GM23338 (cell line): ENCODE data around the gene PDE4B. TPM values are rescaled to one million over a fixed set of nuclear protein-coding genes. Genes with fewer than 3 reads are reported as not detected.

Source experiments
- ATAC-seq: fragments of 200-7000 bp; cut with Tn5 transposase; 3 replicates; pipeline ENCODE4 v1.9.1; 2020
- DNase-seq: peaks from one replicate; pipeline ENCODE4 v3.0.0-alpha.2; 2015; ENCODE audit warnings: low spot score
- H2AFZ ChIP-seq: fragments of 200-600 bp; sonication (generic); 2 replicates; pipeline ENCODE4 v1.8.0; 2016; ENCODE audit warnings: antibody characterized with exemption, mild to moderate bottlenecking, moderate library complexity
- H3F3A ChIP-seq: fragments of 200-600 bp; sonication (generic); replicated peaks from 2 replicates; pipeline ENCODE4 v1.8.0; 2017; ENCODE audit warnings: antibody characterized with exemption, mixed run types, low read depth
- H3K27ac ChIP-seq: fragments of 200-600 bp; sonication (generic); 2 replicates; pipeline ENCODE4 v1.6.1; 2016; ENCODE audit warnings: low read depth
- H3K27me3 ChIP-seq: fragments of 200-600 bp; sonication (generic); 2 replicates; pipeline ENCODE4 v1.8.0; 2016; ENCODE audit warnings: mild to moderate bottlenecking, mixed run types, moderate library complexity; ENCODE audit not compliant: insufficient read depth
- H3K36me3 ChIP-seq: fragments of 200-600 bp; sonication (generic); 2 replicates; pipeline ENCODE4 v1.8.0; 2016; ENCODE audit warnings: mild to moderate bottlenecking; ENCODE audit not compliant: insufficient read depth
- H3K4me1 ChIP-seq: fragments of 200-600 bp; sonication (generic); 2 replicates; pipeline ENCODE4 v1.8.0; 2016; ENCODE audit warnings: mild to moderate bottlenecking, moderate library complexity; ENCODE audit not compliant: insufficient read depth
- H3K4me2 ChIP-seq: fragments of 200-600 bp; sonication (generic); 2 replicates; pipeline ENCODE4 v1.7.1; 2017; ENCODE audit warnings: mixed run types
- H3K4me3 ChIP-seq: fragments of 200-600 bp; sonication (generic); 2 replicates; pipeline ENCODE4 v1.6.1; 2016; ENCODE audit warnings: mixed run types
- H3K79me2 ChIP-seq: fragments of 200-600 bp; sonication (generic); replicated peaks from 2 replicates; pipeline ENCODE4 v1.8.0; 2017; ENCODE audit warnings: mild to moderate bottlenecking; ENCODE audit not compliant: insufficient read depth
- H3K9me2 ChIP-seq: fragments of 200-600 bp; sonication (generic); 2 replicates; pipeline ENCODE4 v1.8.0; 2017; ENCODE audit not compliant: insufficient read depth
- H4K20me1 ChIP-seq: fragments of 200-600 bp; sonication (generic); replicated peaks from 2 replicates; pipeline ENCODE4 v1.8.0; 2017; ENCODE audit warnings: mild to moderate bottlenecking; ENCODE audit not compliant: insufficient read depth
- H3K27ac Mint-ChIP-seq: 2 replicates; pipeline ENCODE4 v1.8.0; 2020; ENCODE audit warnings: inconsistent platforms, mild to moderate bottlenecking, moderate library complexity, mixed read lengths
- H3K27me3 Mint-ChIP-seq: 3 replicates; pipeline ENCODE4 v1.8.0; 2022; ENCODE audit warnings: low read depth, mild to moderate bottlenecking, moderate library complexity, mixed read lengths, inconsistent platforms; ENCODE audit not compliant: insufficient read depth, poor library complexity
- H3K36me3 Mint-ChIP-seq: 3 replicates; pipeline ENCODE4 v1.8.0; 2021; ENCODE audit warnings: low read depth, mild to moderate bottlenecking, inconsistent platforms, moderate library complexity, mixed read lengths
- H3K4me1 Mint-ChIP-seq: 3 replicates; pipeline ENCODE4 v1.8.0; 2020; ENCODE audit warnings: mild to moderate bottlenecking, inconsistent platforms, mixed read lengths
- H3K4me3 Mint-ChIP-seq: 3 replicates; pipeline ENCODE4 v1.8.0; 2021; ENCODE audit warnings: moderate library complexity, mild to moderate bottlenecking, inconsistent platforms, mixed read lengths
- H3K9me3 Mint-ChIP-seq: 3 replicates; pipeline ENCODE4 v1.8.0; 2020; ENCODE audit warnings: moderate library complexity, mild to moderate bottlenecking, inconsistent platforms, mixed read lengths
- EZH2 ChIP-seq: fragments of 200-600 bp; sonication (generic); IDR thresholded peaks from one replicate; pipeline ENCODE4 v1.8.0; 2017; ENCODE audit warnings: antibody characterized with exemption, mild to moderate bottlenecking, low read depth; ENCODE audit not compliant: unreplicated experiment
- NANOG ChIP-seq: IDR thresholded peaks from 2 replicates; pipeline ENCODE4 v1.6.1; 2016; ENCODE audit warnings: antibody characterized with exemption, borderline replicate concordance
- POLR2AphosphoS5 ChIP-seq: IDR thresholded peaks from 2 replicates; pipeline ENCODE4 v1.6.1; 2016; ENCODE audit warnings: antibody characterized with exemption, low read depth
- STAT1 ChIP-seq: IDR thresholded peaks from one replicate; pipeline ENCODE4 v1.6.1; 2016; ENCODE audit warnings: antibody characterized with exemption; ENCODE audit not compliant: unreplicated experiment
- ZNF114 ChIP-seq: fragments of 250-450 bp; sonication (Bioruptor Pico); IDR thresholded peaks from 2 replicates; pipeline ENCODE4 v1.5.0; 2020; ENCODE audit warnings: mild to moderate bottlenecking, moderate library complexity
- ZNF331 ChIP-seq: fragments of 250-450 bp; sonication (Bioruptor Pico); IDR thresholded peaks from 2 replicates; pipeline ENCODE4 v1.5.0; 2020; ENCODE audit warnings: low read depth, mild to moderate bottlenecking, moderate library complexity
- polyA plus RNA-seq: library from polyadenylated mRNA; unstranded; fragments of >200 nt; fragmentation: Nextera tagmentation; extraction: Ambion mirVana; gene quantifications from 2 replicates; pipeline ENCODE4 v1.2.1, GENCODE V29; 2016
- total RNA-seq: library from RNA; depleted of rRNA; stranded (reverse); fragments of >200 nt; shearing (Covaris generic); gene quantifications from 2 replicates; pipeline ENCODE4 v1.2.3, GENCODE V29; 2014
- TF ChIP-seq, protein P1 (sequence below): IDR thresholded peaks from one replicate; pipeline ENCODE4 v1.6.1; 2018; ENCODE audit warnings: antibody characterized with exemption; ENCODE audit not compliant: unreplicated experiment
- TF ChIP-seq, protein P2 (sequence below): IDR thresholded peaks from 2 replicates; pipeline ENCODE4 v1.6.1; 2016; ENCODE audit warnings: antibody characterized with exemption
- TF ChIP-seq, protein P3 (sequence below): fragments of 250-450 bp; sonication (Bioruptor Pico); IDR thresholded peaks from 2 replicates; pipeline ENCODE4 v1.5.0; 2020; ENCODE audit warnings: mild to moderate bottlenecking, moderate library complexity

PDE4B gene
- total and polyA plus RNA-seq, 2 experiments from 2014 or later: 14.0 to 25.6 TPM

DNA sequence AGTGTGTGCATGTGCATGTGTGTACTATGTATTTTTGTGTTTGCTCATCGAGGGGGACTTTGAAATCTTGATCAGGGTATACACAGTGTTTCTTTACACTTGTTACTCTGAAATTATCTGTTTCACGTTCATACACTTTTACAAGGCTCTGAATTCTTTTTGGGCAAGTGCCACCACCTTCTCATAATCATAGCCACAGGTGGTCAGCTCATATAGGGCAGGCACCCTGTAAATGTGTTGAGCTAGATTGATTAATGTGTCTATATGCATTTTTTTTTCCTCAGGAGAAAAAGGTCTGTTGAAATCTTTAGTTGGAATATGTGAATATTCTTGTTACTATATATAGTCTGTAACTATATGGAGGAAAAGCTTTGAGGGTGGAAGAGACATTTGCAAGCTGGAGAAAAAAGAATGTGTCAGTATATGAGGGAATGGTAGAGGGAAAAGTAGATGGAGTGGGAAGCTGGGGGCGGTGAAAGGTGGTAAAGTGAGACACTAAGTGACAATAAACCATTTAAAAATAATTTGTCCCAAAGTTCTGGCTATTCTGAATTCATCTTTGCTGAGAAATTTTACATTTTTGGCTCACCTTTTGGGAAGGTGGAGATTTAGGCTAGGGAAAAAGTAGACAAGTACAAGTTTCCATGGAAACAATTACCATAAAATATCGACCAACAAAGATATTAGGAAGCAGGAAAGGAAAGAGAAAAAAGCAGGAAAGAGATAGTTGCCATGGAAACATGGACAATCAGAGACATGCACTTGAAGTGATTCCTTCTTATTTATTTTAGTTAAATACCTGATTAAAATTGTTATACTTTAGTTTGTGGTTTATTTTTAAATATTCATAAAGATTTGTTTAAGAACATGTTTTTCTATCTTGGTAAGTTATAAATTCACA lies 277.5 kb downstream of the PDE4B start:
- no peaks in the 10 kb centered on the region for H3K27me3 Mint-ChIP-seq
- Histone ChIP-seq H2AFZ (no peak overlapping the region), H3K36me3 (no peaks in the 10 kb centered on the region), H3K27me3 (no peaks in the 10 kb centered on the region), H3K4me3 (no peak overlapping the region), H3F3A (no peaks in the 10 kb centered on the region), H3K4me2 (no peak overlapping the region), H3K4me1 (peaks cover 10% of the 10 kb centered on the region; the same call in 1 of the 2 replicates), H4K20me1 (no peaks in the 10 kb centered on the region), H3K9me2 (no peaks in the 10 kb centered on the region), H3K79me2 (no peaks in the 10 kb centered on the region), H3K27ac (no peak overlapping the region)
- DNase-seq (no peak), ATAC-seq (no peak)
- no peak overlapping the region for H3K27ac Mint-ChIP-seq
- H3K4me3 Mint-ChIP-seq: no peak overlapping the region
- H3K36me3 Mint-ChIP-seq: no peaks in the 10 kb centered on the region
- no peaks in the 10 kb centered on the region for H3K9me3 Mint-ChIP-seq
- peaks cover 10% of the 10 kb centered on the region for H3K4me1 Mint-ChIP-seq
- TF ChIP-seq NANOG (no peak), EZH2 (no peak), ZNF331 (no peak), STAT1 (no peak), ZNF114 (CRISPR knock-in tag) (no peak), POLR2AphosphoS5 (no peak)
- TF ChIP-seq, protein P1, sequence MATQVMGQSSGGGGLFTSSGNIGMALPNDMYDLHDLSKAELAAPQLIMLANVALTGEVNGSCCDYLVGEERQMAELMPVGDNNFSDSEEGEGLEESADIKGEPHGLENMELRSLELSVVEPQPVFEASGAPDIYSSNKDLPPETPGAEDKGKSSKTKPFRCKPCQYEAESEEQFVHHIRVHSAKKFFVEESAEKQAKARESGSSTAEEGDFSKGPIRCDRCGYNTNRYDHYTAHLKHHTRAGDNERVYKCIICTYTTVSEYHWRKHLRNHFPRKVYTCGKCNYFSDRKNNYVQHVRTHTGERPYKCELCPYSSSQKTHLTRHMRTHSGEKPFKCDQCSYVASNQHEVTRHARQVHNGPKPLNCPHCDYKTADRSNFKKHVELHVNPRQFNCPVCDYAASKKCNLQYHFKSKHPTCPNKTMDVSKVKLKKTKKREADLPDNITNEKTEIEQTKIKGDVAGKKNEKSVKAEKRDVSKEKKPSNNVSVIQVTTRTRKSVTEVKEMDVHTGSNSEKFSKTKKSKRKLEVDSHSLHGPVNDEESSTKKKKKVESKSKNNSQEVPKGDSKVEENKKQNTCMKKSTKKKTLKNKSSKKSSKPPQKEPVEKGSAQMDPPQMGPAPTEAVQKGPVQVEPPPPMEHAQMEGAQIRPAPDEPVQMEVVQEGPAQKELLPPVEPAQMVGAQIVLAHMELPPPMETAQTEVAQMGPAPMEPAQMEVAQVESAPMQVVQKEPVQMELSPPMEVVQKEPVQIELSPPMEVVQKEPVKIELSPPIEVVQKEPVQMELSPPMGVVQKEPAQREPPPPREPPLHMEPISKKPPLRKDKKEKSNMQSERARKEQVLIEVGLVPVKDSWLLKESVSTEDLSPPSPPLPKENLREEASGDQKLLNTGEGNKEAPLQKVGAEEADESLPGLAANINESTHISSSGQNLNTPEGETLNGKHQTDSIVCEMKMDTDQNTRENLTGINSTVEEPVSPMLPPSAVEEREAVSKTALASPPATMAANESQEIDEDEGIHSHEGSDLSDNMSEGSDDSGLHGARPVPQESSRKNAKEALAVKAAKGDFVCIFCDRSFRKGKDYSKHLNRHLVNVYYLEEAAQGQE: no peak
- TF ChIP-seq, protein P2, sequence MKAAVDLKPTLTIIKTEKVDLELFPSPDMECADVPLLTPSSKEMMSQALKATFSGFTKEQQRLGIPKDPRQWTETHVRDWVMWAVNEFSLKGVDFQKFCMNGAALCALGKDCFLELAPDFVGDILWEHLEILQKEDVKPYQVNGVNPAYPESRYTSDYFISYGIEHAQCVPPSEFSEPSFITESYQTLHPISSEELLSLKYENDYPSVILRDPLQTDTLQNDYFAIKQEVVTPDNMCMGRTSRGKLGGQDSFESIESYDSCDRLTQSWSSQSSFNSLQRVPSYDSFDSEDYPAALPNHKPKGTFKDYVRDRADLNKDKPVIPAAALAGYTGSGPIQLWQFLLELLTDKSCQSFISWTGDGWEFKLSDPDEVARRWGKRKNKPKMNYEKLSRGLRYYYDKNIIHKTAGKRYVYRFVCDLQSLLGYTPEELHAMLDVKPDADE: no peak
- TF ChIP-seq, protein P3, sequence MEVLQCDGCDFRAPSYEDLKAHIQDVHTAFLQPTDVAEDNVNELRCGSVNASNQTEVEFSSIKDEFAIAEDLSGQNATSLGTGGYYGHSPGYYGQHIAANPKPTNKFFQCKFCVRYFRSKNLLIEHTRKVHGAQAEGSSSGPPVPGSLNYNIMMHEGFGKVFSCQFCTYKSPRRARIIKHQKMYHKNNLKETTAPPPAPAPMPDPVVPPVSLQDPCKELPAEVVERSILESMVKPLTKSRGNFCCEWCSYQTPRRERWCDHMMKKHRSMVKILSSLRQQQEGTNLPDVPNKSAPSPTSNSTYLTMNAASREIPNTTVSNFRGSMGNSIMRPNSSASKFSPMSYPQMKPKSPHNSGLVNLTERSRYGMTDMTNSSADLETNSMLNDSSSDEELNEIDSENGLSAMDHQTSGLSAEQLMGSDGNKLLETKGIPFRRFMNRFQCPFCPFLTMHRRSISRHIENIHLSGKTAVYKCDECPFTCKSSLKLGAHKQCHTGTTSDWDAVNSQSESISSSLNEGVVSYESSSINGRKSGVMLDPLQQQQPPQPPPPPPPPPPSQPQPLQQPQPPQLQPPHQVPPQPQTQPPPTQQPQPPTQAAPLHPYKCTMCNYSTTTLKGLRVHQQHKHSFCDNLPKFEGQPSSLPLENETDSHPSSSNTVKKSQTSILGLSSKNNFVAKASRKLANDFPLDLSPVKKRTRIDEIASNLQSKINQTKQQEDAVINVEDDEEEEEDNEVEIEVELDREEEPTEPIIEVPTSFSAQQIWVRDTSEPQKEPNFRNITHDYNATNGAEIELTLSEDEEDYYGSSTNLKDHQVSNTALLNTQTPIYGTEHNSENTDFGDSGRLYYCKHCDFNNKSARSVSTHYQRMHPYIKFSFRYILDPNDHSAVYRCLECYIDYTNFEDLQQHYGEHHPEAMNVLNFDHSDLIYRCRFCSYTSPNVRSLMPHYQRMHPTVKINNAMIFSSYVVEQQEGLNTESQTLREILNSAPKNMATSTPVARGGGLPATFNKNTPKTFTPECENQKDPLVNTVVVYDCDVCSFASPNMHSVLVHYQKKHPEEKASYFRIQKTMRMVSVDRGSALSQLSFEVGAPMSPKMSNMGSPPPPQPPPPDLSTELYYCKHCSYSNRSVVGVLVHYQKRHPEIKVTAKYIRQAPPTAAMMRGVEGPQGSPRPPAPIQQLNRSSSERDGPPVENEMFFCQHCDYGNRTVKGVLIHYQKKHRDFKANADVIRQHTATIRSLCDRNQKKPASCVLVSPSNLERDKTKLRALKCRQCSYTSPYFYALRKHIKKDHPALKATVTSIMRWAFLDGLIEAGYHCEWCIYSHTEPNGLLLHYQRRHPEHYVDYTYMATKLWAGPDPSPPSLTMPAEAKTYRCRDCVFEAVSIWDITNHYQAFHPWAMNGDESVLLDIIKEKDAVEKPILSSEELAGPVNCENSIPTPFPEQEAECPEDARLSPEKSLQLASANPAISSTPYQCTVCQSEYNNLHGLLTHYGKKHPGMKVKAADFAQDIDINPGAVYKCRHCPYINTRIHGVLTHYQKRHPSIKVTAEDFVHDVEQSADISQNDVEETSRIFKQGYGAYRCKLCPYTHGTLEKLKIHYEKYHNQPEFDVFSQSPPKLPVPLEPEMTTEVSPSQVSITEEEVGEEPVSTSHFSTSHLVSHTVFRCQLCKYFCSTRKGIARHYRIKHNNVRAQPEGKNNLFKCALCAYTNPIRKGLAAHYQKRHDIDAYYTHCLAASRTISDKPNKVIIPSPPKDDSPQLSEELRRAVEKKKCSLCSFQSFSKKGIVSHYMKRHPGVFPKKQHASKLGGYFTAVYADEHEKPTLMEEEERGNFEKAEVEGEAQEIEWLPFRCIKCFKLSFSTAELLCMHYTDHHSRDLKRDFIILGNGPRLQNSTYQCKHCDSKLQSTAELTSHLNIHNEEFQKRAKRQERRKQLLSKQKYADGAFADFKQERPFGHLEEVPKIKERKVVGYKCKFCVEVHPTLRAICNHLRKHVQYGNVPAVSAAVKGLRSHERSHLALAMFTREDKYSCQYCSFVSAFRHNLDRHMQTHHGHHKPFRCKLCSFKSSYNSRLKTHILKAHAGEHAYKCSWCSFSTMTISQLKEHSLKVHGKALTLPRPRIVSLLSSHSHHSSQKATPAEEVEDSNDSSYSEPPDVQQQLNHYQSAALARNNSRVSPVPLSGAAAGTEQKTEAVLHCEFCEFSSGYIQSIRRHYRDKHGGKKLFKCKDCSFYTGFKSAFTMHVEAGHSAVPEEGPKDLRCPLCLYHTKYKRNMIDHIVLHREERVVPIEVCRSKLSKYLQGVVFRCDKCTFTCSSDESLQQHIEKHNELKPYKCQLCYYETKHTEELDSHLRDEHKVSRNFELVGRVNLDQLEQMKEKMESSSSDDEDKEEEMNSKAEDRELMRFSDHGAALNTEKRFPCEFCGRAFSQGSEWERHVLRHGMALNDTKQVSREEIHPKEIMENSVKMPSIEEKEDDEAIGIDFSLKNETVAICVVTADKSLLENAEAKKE (CRISPR knock-in tag): no peak
